SU-DHL-6 (cell line): ENCODE measurements around the gene MAT2A.

ENCODE experiments used
- H2AFZ ChIP-seq: fragments of 200-600 bp; sonication (generic); 2 replicates; pipeline ENCODE4 v1.6.1; 2014; ENCODE audit warnings: low read depth, mild to moderate bottlenecking, moderate library complexity, mixed read lengths, antibody characterized with exemption, low read length; ENCODE audit not compliant: severe bottlenecking
- H3F3A ChIP-seq: fragments of 200-600 bp; shearing (Covaris generic); 2 replicates; pipeline ENCODE4 v1.6.0; 2016; ENCODE audit warnings: antibody characterized with exemption, mild to moderate bottlenecking; ENCODE audit not compliant: insufficient read depth
- H3K27ac ChIP-seq: fragments of 200-600 bp; sonication (generic); 2 replicates; pipeline ENCODE4 v1.5.1; 2016; ENCODE audit warnings: low read depth, mild to moderate bottlenecking, low read length, moderate library complexity, mixed read lengths
- H3K27me3 ChIP-seq: fragments of 200-600 bp; sonication (generic), shearing (Covaris generic); 2 replicates; pipeline ENCODE4 v1.6.0; 2014; ENCODE audit warnings: mild to moderate bottlenecking, low read length
- H3K36me3 ChIP-seq: fragments of 200-600 bp; sonication (generic); 2 replicates; pipeline ENCODE4 v1.6.1; 2014; ENCODE audit warnings: mild to moderate bottlenecking, low read length, mixed read lengths
- H3K4me2 ChIP-seq: fragments of 300-600, 200-600 bp; shearing (Covaris generic), sonication (generic); 2 replicates; pipeline ENCODE4 v1.6.0; 2014; ENCODE audit warnings: low read length, low read depth, mild to moderate bottlenecking; ENCODE audit not compliant: poor library complexity, severe bottlenecking
- H3K4me3 ChIP-seq: fragments of 200-600 bp; sonication (generic); 2 replicates; pipeline ENCODE4 v1.5.1; 2014; ENCODE audit warnings: antibody characterized with exemption, low read length, mild to moderate bottlenecking, mixed read lengths; ENCODE audit not compliant: insufficient read depth, poor library complexity, severe bottlenecking
- H3K79me2 ChIP-seq: fragments of 200-600 bp; sonication (generic); 2 replicates; pipeline ENCODE4 v1.6.1; 2014; ENCODE audit warnings: mild to moderate bottlenecking, low read length, moderate library complexity; ENCODE audit not compliant: insufficient read depth
- H3K9ac ChIP-seq: fragments of 200-600 bp; sonication (generic); 2 replicates; pipeline ENCODE4 v1.7.0; 2014; ENCODE audit warnings: mild to moderate bottlenecking, low read length
- H3K9me2 ChIP-seq: fragments of 200-600 bp; sonication (generic); replicated peaks from 2 replicates; pipeline ENCODE4 v1.6.1; 2014; ENCODE audit warnings: low read length; ENCODE audit not compliant: insufficient read depth
- H3K9me3 ChIP-seq: fragments of 200-600 bp; sonication (generic); 2 replicates; pipeline ENCODE4 v1.6.1; 2014; ENCODE audit warnings: low read length, mixed read lengths; ENCODE audit not compliant: insufficient read depth
- H4K20me1 ChIP-seq: fragments of 200-600 bp; sonication (generic); 2 replicates; pipeline ENCODE4 v1.6.1; 2014; ENCODE audit warnings: low read depth, mild to moderate bottlenecking, antibody characterized with exemption, low read length, moderate library complexity, mixed read lengths
- EZH2phosphoT487 ChIP-seq: fragments of 200-600 bp; sonication (generic), shearing (Covaris generic); conservative IDR thresholded peaks from 2 replicates; pipeline ENCODE4 v1.6.1; 2018; ENCODE audit warnings: mild to moderate bottlenecking, antibody characterized with exemption, low read length, moderate library complexity, mixed read lengths
- TF ChIP-seq, protein P1 (sequence below): fragments of 200-600 bp; sonication (generic); IDR thresholded peaks from one replicate; pipeline ENCODE4 v1.5.1; 2017; ENCODE audit warnings: antibody characterized with exemption, mild to moderate bottlenecking, low read length, moderate library complexity; ENCODE audit not compliant: insufficient read depth, poor library complexity, severe bottlenecking

MAT2A gene

DNA sequence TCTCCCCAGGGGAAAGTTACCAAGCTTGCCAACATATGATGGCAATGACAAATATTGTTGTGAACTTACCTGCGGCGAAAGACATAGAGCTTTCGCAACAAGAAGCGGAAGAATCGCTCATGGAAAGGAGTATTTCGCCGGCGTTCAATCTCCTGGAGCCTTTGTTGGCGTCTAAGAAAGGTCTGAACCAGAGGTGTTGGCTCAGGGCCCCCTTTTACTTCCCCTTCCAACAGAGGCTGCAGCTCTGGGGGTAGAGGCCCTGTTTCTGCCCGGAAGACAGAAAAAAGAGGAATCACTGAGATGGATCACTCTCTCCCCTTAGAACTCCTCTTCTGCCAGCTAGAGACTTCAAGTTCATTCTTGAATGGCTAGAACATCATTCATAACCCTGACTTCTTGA lies 11.5 kb downstream of the MAT2A start:
- H3K27me3 ChIP-seq, result no peaks in the 10 kb centered on the region
- no peak overlapping the region for H3K9ac ChIP-seq
- H3K79me2 ChIP-seq, result no peaks in the 10 kb centered on the region
- H3K36me3 ChIP-seq, result peaks cover 6% of the 10 kb centered on the region; the same call in 1 of the 2 replicates
- no peak overlapping the region for H2AFZ ChIP-seq
- no peak overlapping the region for H3K27ac ChIP-seq
- H3F3A ChIP-seq, result peaks cover 36% of the 10 kb centered on the region
- H3K4me2 ChIP-seq, result no peak overlapping the region
- H4K20me1 ChIP-seq, result peaks cover 4% of the 10 kb centered on the region; the same call in 1 of the 2 replicates
- no peaks in the 10 kb centered on the region for H3K9me3 ChIP-seq
- H3K4me3 ChIP-seq, result no peak overlapping the region
- TF ChIP-seq, protein P1, sequence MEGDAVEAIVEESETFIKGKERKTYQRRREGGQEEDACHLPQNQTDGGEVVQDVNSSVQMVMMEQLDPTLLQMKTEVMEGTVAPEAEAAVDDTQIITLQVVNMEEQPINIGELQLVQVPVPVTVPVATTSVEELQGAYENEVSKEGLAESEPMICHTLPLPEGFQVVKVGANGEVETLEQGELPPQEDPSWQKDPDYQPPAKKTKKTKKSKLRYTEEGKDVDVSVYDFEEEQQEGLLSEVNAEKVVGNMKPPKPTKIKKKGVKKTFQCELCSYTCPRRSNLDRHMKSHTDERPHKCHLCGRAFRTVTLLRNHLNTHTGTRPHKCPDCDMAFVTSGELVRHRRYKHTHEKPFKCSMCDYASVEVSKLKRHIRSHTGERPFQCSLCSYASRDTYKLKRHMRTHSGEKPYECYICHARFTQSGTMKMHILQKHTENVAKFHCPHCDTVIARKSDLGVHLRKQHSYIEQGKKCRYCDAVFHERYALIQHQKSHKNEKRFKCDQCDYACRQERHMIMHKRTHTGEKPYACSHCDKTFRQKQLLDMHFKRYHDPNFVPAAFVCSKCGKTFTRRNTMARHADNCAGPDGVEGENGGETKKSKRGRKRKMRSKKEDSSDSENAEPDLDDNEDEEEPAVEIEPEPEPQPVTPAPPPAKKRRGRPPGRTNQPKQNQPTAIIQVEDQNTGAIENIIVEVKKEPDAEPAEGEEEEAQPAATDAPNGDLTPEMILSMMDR, result no peak
- no peak for TF ChIP-seq EZH2phosphoT487
- no peaks in the 10 kb centered on the region for H3K9me2 ChIP-seq

DNA sequence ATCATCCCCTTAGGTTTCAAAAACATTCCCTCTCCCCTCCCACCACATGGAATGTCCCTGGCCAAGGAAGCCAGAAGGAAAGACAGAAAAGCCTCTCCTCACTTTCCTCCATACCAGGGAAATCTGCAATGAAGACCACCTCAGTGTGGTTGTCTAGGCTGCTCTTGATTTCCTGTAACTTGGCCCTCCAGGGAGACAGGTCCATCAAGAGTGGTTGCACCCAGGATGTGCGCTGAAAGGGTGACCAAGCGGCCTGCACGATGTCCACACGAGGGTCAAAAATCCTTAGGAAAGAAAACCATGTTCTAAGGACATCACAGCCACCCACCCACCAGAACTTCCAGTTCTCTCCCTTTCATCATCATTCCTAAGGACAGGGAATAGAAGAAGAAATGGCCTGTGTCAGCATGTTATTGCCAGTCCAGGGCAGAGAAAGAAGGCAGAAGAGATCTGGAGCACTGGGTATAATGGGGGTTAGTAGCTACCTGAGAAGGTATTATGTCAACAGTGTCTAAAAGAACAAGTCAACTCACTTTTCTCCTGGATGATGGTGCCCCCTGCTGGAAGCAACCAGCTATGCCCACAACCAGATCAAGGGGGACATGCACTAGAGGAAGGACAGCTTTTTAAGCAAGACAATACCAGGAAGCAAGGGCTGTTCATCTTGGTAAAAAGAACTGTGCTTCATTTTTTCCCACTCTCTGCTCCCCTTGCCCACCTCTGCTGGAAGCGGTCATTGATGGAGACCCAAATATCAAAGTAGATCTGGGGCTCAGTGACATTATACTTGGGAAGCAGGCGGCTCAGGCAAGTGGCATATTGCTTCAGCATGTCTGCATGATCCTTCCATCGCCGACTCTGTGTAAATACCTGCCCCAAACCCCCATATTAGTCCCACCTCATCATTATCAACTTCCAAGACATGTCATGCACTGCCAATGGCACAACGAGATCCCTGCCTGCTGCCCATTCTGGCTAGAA lies 13.0 kb downstream of the MAT2A start:
- no peak overlapping the region for H3K4me3 ChIP-seq
- no peak overlapping the region for H3K9ac ChIP-seq
- TF ChIP-seq, protein P1, result peak; percentile 85
- TF ChIP-seq EZH2phosphoT487, result no peak
- H2AFZ ChIP-seq, result no peak overlapping the region
- no peak overlapping the region for H3K27ac ChIP-seq
- no peak overlapping the region for H3K4me2 ChIP-seq
- no peaks in the 10 kb centered on the region for H3K36me3 ChIP-seq
- H4K20me1 ChIP-seq, result no peaks in the 10 kb centered on the region
- peaks cover 21% of the 10 kb centered on the region for H3F3A ChIP-seq
- no peaks in the 10 kb centered on the region for H3K9me2 ChIP-seq
- H3K79me2 ChIP-seq, result no peaks in the 10 kb centered on the region
- no peaks in the 10 kb centered on the region for H3K27me3 ChIP-seq
- no peaks in the 10 kb centered on the region for H3K9me3 ChIP-seq

DNA sequence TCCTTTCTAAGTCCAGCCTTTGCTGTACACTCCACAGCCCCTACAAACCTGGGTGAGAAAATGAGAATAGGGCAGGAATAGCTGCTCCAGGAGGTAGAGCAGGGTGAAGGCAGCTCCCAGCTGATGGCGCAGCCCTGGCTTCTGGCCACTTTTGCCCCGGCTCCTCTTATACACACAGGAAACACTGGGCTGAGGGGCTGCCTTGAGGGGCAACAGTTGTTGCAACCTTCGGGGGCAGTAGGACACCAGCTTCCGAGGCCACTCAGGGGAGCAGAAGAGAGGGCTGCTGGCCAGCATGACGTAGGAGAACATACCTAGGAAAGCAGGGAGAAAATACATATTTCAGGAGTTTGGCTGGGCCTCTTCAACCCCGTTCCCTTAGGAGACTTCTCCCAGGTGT lies 14.2 kb downstream of the MAT2A start:
- no peak overlapping the region for H3K9ac ChIP-seq
- H3K4me2 ChIP-seq, result no peak overlapping the region
- no peaks in the 10 kb centered on the region for H4K20me1 ChIP-seq
- no peaks in the 10 kb centered on the region for H3K27me3 ChIP-seq
- H3K9me3 ChIP-seq, result no peaks in the 10 kb centered on the region
- no peaks in the 10 kb centered on the region for H3K9me2 ChIP-seq
- H3K36me3 ChIP-seq, result no peaks in the 10 kb centered on the region
- H3F3A ChIP-seq, result peaks cover 9% of the 10 kb centered on the region
- no peak overlapping the region for H3K4me3 ChIP-seq
- H2AFZ ChIP-seq, result no peak overlapping the region
- H3K79me2 ChIP-seq, result no peaks in the 10 kb centered on the region
- TF ChIP-seq, protein P1, result no peak
- TF ChIP-seq EZH2phosphoT487, result no peak
- H3K27ac ChIP-seq, result no peak overlapping the region
